Measurements from ENCODE around the gene THRAP3. TPM values are rescaled to one million over a fixed set of nuclear protein-coding genes. Genes with fewer than 3 reads are reported as not detected.

THRAP3 gene
- total RNA-seq, 2 donors from 2014 or later = 81.0 to 103 TPM

DNA sequence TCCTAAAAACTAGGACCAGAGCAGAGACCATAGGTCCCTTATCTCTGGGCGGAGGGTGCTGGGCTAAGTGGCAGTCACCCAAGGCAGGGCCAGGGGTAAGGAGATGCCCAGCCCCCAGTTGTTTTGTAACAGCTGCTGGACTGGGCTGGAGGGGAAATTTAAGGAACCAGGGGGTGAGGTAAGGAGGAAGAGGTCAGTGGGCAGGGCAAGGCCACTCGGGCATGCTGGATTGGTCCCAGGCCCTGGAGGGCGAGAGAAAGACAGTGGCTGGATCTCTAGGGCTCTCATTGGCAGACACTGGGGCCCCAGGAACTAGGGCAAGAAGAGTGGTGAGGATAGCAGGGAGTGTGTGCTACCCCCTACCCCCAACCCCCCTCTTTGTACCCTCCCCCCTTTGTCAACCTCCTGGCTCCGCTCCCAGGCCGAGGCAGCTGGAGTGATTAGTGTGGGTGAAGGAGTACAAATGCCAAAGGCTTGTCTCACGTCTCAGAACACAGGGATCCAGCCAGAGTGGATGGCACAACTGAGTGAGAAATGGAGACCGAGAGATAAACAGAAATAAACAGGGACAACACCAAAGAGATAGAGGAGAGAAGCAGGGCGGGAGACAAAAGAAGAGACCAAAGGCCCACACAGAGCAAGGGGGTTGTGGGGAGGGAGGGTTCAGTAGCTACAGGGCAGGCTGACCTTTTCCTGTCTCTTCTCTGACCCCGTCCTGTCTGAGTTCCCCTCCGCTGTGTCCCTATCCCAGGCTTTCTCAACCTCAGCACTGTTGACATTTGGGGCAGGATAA, 20.5 kb upstream of the THRAP3 start:
- no peaks in the 10 kb centered on the region for H3K9me3 ChIP-seq
- DNase-seq = no peak
- no peak overlapping the region for H3K27ac ChIP-seq
- H3K36me3 ChIP-seq = no peaks in the 10 kb centered on the region
- peak overlapping the region in 1 of 2 donors; percentile 12 for H3K9ac ChIP-seq (ENCODE audit: low read depth in 2 of 2, low read length in 2 of 2)
- H3K27me3 ChIP-seq = no peaks in the 10 kb centered on the region
- TF ChIP-seq, protein P1, sequence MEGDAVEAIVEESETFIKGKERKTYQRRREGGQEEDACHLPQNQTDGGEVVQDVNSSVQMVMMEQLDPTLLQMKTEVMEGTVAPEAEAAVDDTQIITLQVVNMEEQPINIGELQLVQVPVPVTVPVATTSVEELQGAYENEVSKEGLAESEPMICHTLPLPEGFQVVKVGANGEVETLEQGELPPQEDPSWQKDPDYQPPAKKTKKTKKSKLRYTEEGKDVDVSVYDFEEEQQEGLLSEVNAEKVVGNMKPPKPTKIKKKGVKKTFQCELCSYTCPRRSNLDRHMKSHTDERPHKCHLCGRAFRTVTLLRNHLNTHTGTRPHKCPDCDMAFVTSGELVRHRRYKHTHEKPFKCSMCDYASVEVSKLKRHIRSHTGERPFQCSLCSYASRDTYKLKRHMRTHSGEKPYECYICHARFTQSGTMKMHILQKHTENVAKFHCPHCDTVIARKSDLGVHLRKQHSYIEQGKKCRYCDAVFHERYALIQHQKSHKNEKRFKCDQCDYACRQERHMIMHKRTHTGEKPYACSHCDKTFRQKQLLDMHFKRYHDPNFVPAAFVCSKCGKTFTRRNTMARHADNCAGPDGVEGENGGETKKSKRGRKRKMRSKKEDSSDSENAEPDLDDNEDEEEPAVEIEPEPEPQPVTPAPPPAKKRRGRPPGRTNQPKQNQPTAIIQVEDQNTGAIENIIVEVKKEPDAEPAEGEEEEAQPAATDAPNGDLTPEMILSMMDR (IDR thresholded peaks at IDR 0.05) = no peak
- intact Hi-C loops (cut with DNase I) = no loop called here
- no peak overlapping the region for H3K4me3 ChIP-seq
- H3K4me1 ChIP-seq = no peaks in the 10 kb centered on the region

DNA sequence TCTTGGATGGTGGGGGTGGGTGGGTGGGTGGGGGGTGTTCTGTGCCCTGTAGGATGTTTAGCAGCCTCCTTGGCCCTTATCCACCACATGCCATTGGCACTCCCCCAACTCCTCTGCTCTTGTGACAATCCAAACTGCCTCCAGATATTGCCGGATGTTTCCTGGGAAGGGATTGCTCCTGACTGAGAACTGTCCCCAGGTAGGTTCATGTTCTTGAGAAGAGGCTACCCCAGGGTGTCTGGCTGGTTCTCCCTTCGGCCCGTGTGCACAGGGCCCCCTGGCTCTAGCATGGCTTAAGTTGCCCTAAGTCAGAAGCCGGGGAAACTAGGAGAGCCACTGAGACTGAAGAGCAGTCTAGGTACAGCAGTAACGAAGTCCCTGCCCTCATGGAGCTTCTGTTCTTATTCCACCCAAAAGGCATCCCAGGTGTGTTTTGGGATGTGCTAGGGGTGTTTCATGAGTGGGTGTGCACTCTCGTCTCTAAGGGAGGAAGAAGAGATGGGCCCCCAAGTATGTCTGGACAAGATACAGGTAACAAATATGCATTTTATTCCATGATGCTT, 19.8 kb upstream of the THRAP3 start:
- H3K4me1 ChIP-seq = no peaks in the 10 kb centered on the region
- intact Hi-C loops (cut with DNase I) = no loop called here
- H3K4me3 ChIP-seq = no peak overlapping the region
- no peak overlapping the region for H3K9ac ChIP-seq (ENCODE audit: low read depth in 2 of 2, low read length in 2 of 2)
- TF ChIP-seq, protein P1 (IDR thresholded peaks at IDR 0.05) = no peak
- no peak overlapping the region for H3K27ac ChIP-seq
- DNase-seq = no peak
- no peaks in the 10 kb centered on the region for H3K27me3 ChIP-seq
- no peaks in the 10 kb centered on the region for H3K9me3 ChIP-seq
- H3K36me3 ChIP-seq = no peaks in the 10 kb centered on the region

DNA sequence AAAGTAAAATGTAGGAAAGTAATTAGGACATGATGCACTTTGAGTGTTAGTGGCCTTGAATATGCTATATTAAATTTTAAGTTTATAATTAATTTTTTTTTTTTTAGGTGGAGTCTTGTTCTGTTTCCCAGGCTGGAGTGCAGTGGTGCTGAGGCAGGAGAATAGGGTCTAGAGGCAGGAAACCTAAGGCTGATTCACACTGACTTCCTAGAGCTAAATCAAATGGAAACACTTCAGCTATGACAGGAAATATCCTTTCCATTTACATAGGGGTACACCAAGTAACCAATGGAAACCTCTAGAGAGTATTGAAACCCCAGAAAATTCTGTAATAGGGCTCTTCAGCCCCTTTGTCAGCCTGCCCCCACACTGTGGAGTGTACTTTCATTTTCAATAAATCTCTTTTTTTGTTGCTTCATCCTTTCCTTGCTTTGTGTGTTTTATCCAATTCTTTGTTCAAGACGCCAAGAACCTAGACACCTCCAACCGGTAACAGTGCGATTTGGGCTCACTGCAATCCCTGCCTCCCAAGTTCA, 17.9 kb upstream of the THRAP3 start:
- no peaks in the 10 kb centered on the region for H3K9me3 ChIP-seq
- H3K36me3 ChIP-seq = no peaks in the 10 kb centered on the region
- no peaks in the 10 kb centered on the region for H3K27me3 ChIP-seq
- H3K4me3 ChIP-seq = no peak overlapping the region
- DNase-seq = no peak
- intact Hi-C loops (cut with DNase I) = no loop called here
- no peak overlapping the region for H3K27ac ChIP-seq
- H3K4me1 ChIP-seq = no peaks in the 10 kb centered on the region
- no peak overlapping the region for H3K9ac ChIP-seq (ENCODE audit: low read depth in 2 of 2, low read length in 2 of 2)
- TF ChIP-seq, protein P1 (IDR thresholded peaks at IDR 0.05) = no peak

DNA sequence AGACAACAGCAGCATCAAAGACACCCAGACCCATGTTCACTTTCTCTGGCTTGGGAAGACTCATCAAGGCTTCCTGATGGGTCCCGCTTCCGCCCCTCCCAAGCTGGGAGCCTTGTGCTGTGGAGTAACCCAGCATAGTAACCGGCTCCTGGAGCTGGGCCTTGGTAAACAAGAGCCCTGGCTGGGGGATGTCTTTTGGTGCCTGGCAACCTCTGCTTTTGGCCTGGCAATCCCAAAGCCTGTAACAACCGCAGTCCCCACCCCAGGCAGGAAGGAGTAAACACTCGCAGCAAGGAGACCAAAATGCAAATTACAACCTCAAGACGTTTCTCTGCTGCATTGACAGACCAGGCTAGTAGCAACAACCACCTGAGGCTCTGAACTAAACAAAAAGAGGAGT, 16.9 kb upstream of the THRAP3 start:
- DNase-seq = no peak
- TF ChIP-seq, protein P1 (IDR thresholded peaks at IDR 0.05) = no peak
- no peak overlapping the region for H3K27ac ChIP-seq
- no peak overlapping the region for H3K4me3 ChIP-seq
- H3K9ac ChIP-seq (ENCODE audit: low read depth in 2 of 2, low read length in 2 of 2) = no peak overlapping the region
- no peaks in the 10 kb centered on the region for H3K27me3 ChIP-seq
- H3K36me3 ChIP-seq = no peaks in the 10 kb centered on the region
- intact Hi-C loops (cut with DNase I) = no loop called here
- no peaks in the 10 kb centered on the region for H3K4me1 ChIP-seq
- no peaks in the 10 kb centered on the region for H3K9me3 ChIP-seq

DNA sequence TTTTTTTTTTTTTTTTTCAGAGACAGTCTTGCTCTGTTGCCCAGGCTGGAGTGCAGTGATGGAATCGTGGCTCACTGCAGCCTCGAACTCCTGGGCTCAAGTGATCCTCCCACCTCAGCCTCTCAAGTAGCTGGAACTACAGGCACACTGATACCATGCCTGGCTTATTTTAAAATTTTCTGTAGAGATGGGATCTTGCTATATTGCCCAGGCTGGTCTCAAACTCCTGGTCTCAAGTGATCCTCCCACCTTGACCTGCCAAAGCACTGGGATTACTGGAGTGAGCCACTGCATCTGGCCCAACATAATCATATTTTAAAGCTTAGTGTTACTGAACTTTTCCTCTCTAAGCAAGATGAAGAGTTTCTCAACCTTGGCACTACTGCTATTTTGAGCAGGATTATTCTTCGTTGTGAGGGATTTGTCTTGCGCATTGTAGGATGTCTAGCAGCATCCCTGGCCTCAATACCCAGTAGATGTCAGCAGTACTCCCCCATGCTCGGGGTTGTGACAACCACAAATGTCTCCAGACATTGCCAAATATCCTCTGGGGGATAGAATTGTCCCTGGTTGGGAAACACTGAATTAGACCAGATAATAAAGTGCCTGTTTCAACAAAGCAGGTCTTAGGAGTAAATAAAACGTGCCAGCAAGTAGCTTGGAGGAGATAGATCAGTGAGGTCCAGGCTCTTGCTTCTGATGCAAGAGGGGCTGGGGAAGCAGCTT, 15.1 kb upstream of the THRAP3 start:
- no peak overlapping the region for H3K4me3 ChIP-seq
- H3K9ac ChIP-seq (ENCODE audit: low read depth in 2 of 2, low read length in 2 of 2) = no peak overlapping the region
- H3K9me3 ChIP-seq = no peaks in the 10 kb centered on the region
- TF ChIP-seq, protein P1 (IDR thresholded peaks at IDR 0.05) = no peak
- no peaks in the 10 kb centered on the region for H3K27me3 ChIP-seq
- H3K36me3 ChIP-seq = no peaks in the 10 kb centered on the region
- no peak for DNase-seq
- intact Hi-C loops (cut with DNase I) = no loop called here
- H3K27ac ChIP-seq = no peak overlapping the region
- no peaks in the 10 kb centered on the region for H3K4me1 ChIP-seq
